Caco-2 (cell line): Measurements from ENCODE around the gene RHBDL2. TPM values are rescaled to one million over a fixed set of nuclear protein-coding genes. Genes with fewer than 3 reads are reported as not detected.

ENCODE experiments used
- BruUV-seq: library from RNA; stranded (reverse); fragments of 400-500 nt; replicated peaks from 2 replicates; lab custom pipeline; 2021; lab: Mats Ljungman, UMichigan
- CTCF ChIA-PET: fragments of 300-600 bp; sonication (Branson Sonifier 250); formaldehyde crosslinking; loops from one replicate; lab custom pipeline; 2022; ENCODE audit warnings: antibody characterized with exemption; lab: Charles Lee
- POLR2A ChIA-PET: fragments of 300-600 bp; sonication (Branson Sonifier 250); formaldehyde crosslinking; loops from one replicate; lab custom pipeline; 2022; ENCODE audit warnings: antibody characterized with exemption; lab: Charles Lee
- DNase-seq, 2 experiments: peaks; one replicate each; pipeline versions ENCODE4 v3.0.0 to v3.0.0-alpha.2; 2020 to 2022
- H3K27me3 ChIP-seq: replicated peaks from 2 replicates; pipeline ENCODE4 v1.6.0; 2011; ENCODE audit warnings: low read length; ENCODE audit not compliant: control insufficient read depth, insufficient read depth
- H3K36me3 ChIP-seq: 2 replicates; pipeline ENCODE4 v1.5.1; 2011; ENCODE audit warnings: low read length; ENCODE audit not compliant: control insufficient read depth, insufficient read depth
- H3K4me1 ChIP-seq: fragments of 250-450 bp; sonication (Bioruptor Pico); 2 replicates; pipeline ENCODE4 v1.5.1; 2020; ENCODE audit warnings: mild to moderate bottlenecking
- H3K4me3 ChIP-seq: 2 replicates; pipeline ENCODE4 v1.5.1; 2011; ENCODE audit warnings: low read depth, mild to moderate bottlenecking, control low read depth, low read length
- H3K9me3 ChIP-seq: fragments of 250-450 bp; sonication (Bioruptor Pico); 2 replicates; pipeline ENCODE4 v1.5.1; 2020; ENCODE audit warnings: mild to moderate bottlenecking, moderate library complexity
- H3K27ac Mint-ChIP-seq: one replicate; pipeline ENCODE4 v1.8.0; 2022; ENCODE audit warnings: mixed read lengths; ENCODE audit not compliant: unreplicated experiment
- H3K27me3 Mint-ChIP-seq: one replicate; pipeline ENCODE4 v1.8.0; 2022; ENCODE audit warnings: mixed read lengths; ENCODE audit not compliant: insufficient read depth, unreplicated experiment
- H3K36me3 Mint-ChIP-seq: one replicate; pipeline ENCODE4 v1.8.0; 2022; ENCODE audit warnings: mild to moderate bottlenecking, mixed read lengths; ENCODE audit not compliant: insufficient read depth, unreplicated experiment
- H3K4me1 Mint-ChIP-seq: one replicate; pipeline ENCODE4 v1.8.0; 2022; ENCODE audit warnings: low read depth, mixed read lengths; ENCODE audit not compliant: unreplicated experiment
- H3K4me3 Mint-ChIP-seq: one replicate; pipeline ENCODE4 v1.8.0; 2022; ENCODE audit warnings: mild to moderate bottlenecking, moderate library complexity, mixed read lengths; ENCODE audit not compliant: unreplicated experiment
- H3K9me3 Mint-ChIP-seq: one replicate; pipeline ENCODE4 v1.8.0; 2022; ENCODE audit warnings: mixed read lengths; ENCODE audit not compliant: unreplicated experiment
- intact Hi-C: fragments of 100-400 bp; cut with micrococcal nuclease; formaldehyde crosslinking; loops from one replicate; pipeline ENCODE4 v1.10.0; 2022; ENCODE audit not compliant: unreplicated experiment
- total RNA-seq: library from RNA; stranded (reverse); gene quantifications from 2 replicates; pipeline ENCODE4 v1.2.3, GENCODE V29; 2022
- TF ChIP-seq, protein P1 (sequence below), 2 experiments: fragments of 200-600 bp in 1 of 2; IDR thresholded peaks; 1 replicate in 1 of 2; 2 replicates in 1 of 2; pipeline versions ENCODE4 v1.5.1 to v1.8.0; 2011 to 2022; ENCODE audit warnings: antibody characterized with exemption in 1 of 2, control low read depth in 1 of 2, inconsistent platforms in 1 of 2, low read depth in 1 of 2, low read length in 1 of 2, mild to moderate bottlenecking in 1 of 2, moderate library complexity in 1 of 2; ENCODE audit not compliant: insufficient read depth in 1 of 2, severe bottlenecking in 1 of 2, unreplicated experiment in 1 of 2

Gene RHBDL2
- total RNA-seq, 1 experiment from 2014 or later: not detected

GRCh38 chr1:38962560-38962959 lies 20.9 kb upstream of the RHBDL2 start:
- ChIA-PET POLR2A (no interaction called here), CTCF (no interaction called here)
- Mint-ChIP-seq H3K4me3 (no peak overlapping the region), H3K9me3 (no peaks in the 10 kb centered on the region), H3K4me1 (peaks cover 11% of the 10 kb centered on the region), H3K36me3 (no peaks in the 10 kb centered on the region), H3K27ac (peak overlapping the region; percentile 3), H3K27me3 (no peaks in the 10 kb centered on the region)
- H3K4me1 ChIP-seq: peaks cover 12% of the 10 kb centered on the region
- H3K27me3 ChIP-seq: no peaks in the 10 kb centered on the region
- no peak for DNase-seq
- H3K9me3 ChIP-seq: no peaks in the 10 kb centered on the region
- TF ChIP-seq, protein P1, sequence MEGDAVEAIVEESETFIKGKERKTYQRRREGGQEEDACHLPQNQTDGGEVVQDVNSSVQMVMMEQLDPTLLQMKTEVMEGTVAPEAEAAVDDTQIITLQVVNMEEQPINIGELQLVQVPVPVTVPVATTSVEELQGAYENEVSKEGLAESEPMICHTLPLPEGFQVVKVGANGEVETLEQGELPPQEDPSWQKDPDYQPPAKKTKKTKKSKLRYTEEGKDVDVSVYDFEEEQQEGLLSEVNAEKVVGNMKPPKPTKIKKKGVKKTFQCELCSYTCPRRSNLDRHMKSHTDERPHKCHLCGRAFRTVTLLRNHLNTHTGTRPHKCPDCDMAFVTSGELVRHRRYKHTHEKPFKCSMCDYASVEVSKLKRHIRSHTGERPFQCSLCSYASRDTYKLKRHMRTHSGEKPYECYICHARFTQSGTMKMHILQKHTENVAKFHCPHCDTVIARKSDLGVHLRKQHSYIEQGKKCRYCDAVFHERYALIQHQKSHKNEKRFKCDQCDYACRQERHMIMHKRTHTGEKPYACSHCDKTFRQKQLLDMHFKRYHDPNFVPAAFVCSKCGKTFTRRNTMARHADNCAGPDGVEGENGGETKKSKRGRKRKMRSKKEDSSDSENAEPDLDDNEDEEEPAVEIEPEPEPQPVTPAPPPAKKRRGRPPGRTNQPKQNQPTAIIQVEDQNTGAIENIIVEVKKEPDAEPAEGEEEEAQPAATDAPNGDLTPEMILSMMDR (IDR thresholded peaks at IDR 0.05; ENCODE audit: insufficient read depth in 1 of 2, low read depth in 1 of 2, low read length in 1 of 2, severe bottlenecking in 1 of 2, unreplicated experiment in 1 of 2): no peak
- no peaks in the 10 kb centered on the region for H3K36me3 ChIP-seq
- intact Hi-C loops: no loop called here
- H3K4me3 ChIP-seq: no peak overlapping the region
- no TSS peak for BruUV-seq

DNA sequence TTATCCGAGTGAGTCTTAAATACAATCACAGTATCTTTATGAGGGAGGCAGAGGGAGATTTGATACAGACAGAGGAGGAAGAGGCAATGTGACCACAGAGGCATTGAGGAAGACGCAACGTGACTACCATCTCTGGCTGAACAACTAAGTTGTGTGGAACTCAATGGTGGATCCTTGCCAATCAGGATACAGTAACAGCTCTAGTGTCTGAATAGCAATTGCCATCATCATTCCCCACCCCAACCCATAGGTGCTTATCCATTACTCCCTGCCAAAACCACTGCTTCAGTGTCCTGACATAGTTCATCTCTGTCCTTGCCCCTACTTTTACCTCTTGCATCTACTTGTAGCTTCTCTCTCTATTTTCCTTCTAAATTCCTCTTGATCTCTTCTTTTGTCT lies 20.5 kb upstream of the RHBDL2 start:
- peaks cover 11% of the 10 kb centered on the region for H3K4me1 Mint-ChIP-seq
- Histone ChIP-seq H3K27me3 (no peaks in the 10 kb centered on the region), H3K4me1 (peaks cover 12% of the 10 kb centered on the region), H3K4me3 (no peak overlapping the region), H3K36me3 (no peaks in the 10 kb centered on the region), H3K9me3 (no peaks in the 10 kb centered on the region)
- DNase-seq: no peak
- no peaks in the 10 kb centered on the region for H3K36me3 Mint-ChIP-seq
- POLR2A ChIA-PET: no interaction called here
- peak overlapping the region; percentile 3 for H3K27ac Mint-ChIP-seq
- no TSS peak for BruUV-seq
- H3K9me3 Mint-ChIP-seq: no peaks in the 10 kb centered on the region
- CTCF ChIA-PET: no interaction called here
- TF ChIP-seq, protein P1 (IDR thresholded peaks at IDR 0.05; ENCODE audit: insufficient read depth in 1 of 2, low read depth in 1 of 2, low read length in 1 of 2, severe bottlenecking in 1 of 2, unreplicated experiment in 1 of 2): no peak
- no peak overlapping the region for H3K4me3 Mint-ChIP-seq
- no peaks in the 10 kb centered on the region for H3K27me3 Mint-ChIP-seq
- intact Hi-C loops: no loop called here

DNA sequence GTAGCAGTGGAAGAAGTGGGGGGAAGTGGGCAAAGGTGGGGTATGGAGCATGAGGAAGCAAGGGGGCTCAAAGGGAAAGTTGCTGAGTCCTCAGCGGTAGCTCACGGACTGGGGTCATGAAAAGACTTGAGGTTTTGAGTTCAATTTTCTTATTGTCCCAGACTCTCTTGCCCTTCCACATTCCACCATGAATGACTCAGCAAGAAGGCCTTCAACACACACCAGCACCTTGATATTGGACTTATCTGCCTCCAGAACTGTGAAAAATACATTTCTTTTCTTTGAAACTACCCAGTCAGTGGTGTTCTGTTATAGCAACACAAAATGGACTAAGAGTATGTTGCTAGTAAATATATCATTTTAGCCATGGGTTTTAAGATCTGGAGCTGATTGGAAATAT lies 17.3 kb upstream of the RHBDL2 start:
- POLR2A ChIA-PET: interaction anchor here (0.5 to 0.6 kb wide), 2 partner anchors 52 to 1138 kb away, joined by 5 read pairs; no protein-coding TSS in a partner anchor
- intact Hi-C loops: no loop called here
- Mint-ChIP-seq H3K27me3 (no peaks in the 10 kb centered on the region), H3K4me3 (no peak overlapping the region), H3K36me3 (no peaks in the 10 kb centered on the region), H3K27ac (peak overlapping the region; percentile 69), H3K4me1 (peaks cover 11% of the 10 kb centered on the region), H3K9me3 (no peaks in the 10 kb centered on the region)
- Histone ChIP-seq H3K36me3 (no peaks in the 10 kb centered on the region), H3K4me1 (peaks cover 12% of the 10 kb centered on the region), H3K9me3 (no peaks in the 10 kb centered on the region), H3K4me3 (no peak overlapping the region), H3K27me3 (no peaks in the 10 kb centered on the region)
- CTCF ChIA-PET: no interaction called here
- no TSS peak for BruUV-seq
- peak; percentile 13 to 40 for DNase-seq
- TF ChIP-seq, protein P1 (IDR thresholded peaks at IDR 0.05; ENCODE audit: insufficient read depth in 1 of 2, low read depth in 1 of 2, low read length in 1 of 2, severe bottlenecking in 1 of 2, unreplicated experiment in 1 of 2): no peak
